Vagina (tissue), 2 donors: ENCODE results near the gene PSENEN. TPM values are rescaled to one million over a fixed set of nuclear protein-coding genes. Genes with fewer than 3 reads are reported as not detected.

Source experiments
- DNase-seq, 2 donors: peaks; one replicate each; pipeline ENCODE4 v3.0.0-alpha.2; 2017; ENCODE audit errors: extremely low spot score in 2 of 2
- H3K27ac ChIP-seq: fragments of 200-600 bp; sonication (generic); one replicate; pipeline ENCODE4 v1.5.1; 2019
- H3K27me3 ChIP-seq: fragments of 200-600 bp; sonication (generic); one replicate; pipeline ENCODE4 v1.5.1; 2019
- H3K36me3 ChIP-seq, 2 donors: fragments of 200-600 bp; sonication (generic); one replicate each; pipeline ENCODE4 v1.5.1; 2017 to 2019
- H3K4me1 ChIP-seq: fragments of 200-600 bp; sonication (generic); one replicate; pipeline ENCODE4 v1.5.1; 2019
- H3K4me3 ChIP-seq, 2 donors: fragments of 200-600 bp; sonication (generic); 1 replicate in 1 of 2; 2 replicates in 1 of 2; pipeline ENCODE4 v1.5.1; 2016 to 2019
- H3K9me3 ChIP-seq: fragments of 200-600 bp; sonication (generic); one replicate; pipeline ENCODE4 v1.5.1; 2019
- CTCF ChIP-seq, 3 experiments: fragments of 450-650 bp in 2 of 3; fragments of 200-600 bp in 1 of 3; sonication (generic) in 1 of 3; IDR thresholded peaks; one replicate each; pipeline ENCODE4 v1.5.1; 2017 to 2019; ENCODE audit warnings: antibody characterized with exemption in 3 of 3, mild to moderate bottlenecking in 2 of 3, moderate library complexity in 2 of 3
- POLR2A ChIP-seq, 2 donors: fragments of 450-650 bp; IDR thresholded peaks; one replicate each; pipeline ENCODE4 v1.6.1; 2017; ENCODE audit warnings: antibody characterized with exemption in 2 of 2, mild to moderate bottlenecking in 2 of 2, moderate library complexity in 2 of 2
- POLR2AphosphoS5 ChIP-seq, 2 donors: sonication (generic); formaldehyde crosslinking; IDR thresholded peaks; one replicate each; pipeline ENCODE4 v1.9.0; 2017; ENCODE audit warnings: antibody characterized with exemption in 2 of 2, mild to moderate bottlenecking in 2 of 2, low read depth in 1 of 2; ENCODE audit not compliant: insufficient read depth in 1 of 2
- intact Hi-C: fragments of 100-400 bp; cut with DNase I; formaldehyde crosslinking; loops from one replicate; pipeline ENCODE4 v1.15.1; 2023
- total RNA-seq: library from RNA; depleted of rRNA; stranded (reverse); fragments of >200 nt; gene quantifications from one replicate; pipeline ENCODE4 v1.2.3, GENCODE V29; 2016

The PSENEN gene
- total RNA-seq, 1 donor from 2014 or later = 28.2 TPM

- Histone ChIP-seq H3K36me3 (peaks cover 0 to 4% of the 10 kb centered on the region in 2 donors), H3K9me3 (no peaks in the 10 kb centered on the region), H3K27ac (no peak overlapping the region), H3K27me3 (no peaks in the 10 kb centered on the region), H3K4me1 (peaks cover 20% of the 10 kb centered on the region), H3K4me3 (peak overlapping the region; percentile 57 to 87)
- intact Hi-C loops = loop anchor here (10.0 kb wide), 1 partner anchor 160 kb away; the partner anchor contains the start of gene LRFN3
- DNase-seq = no peak
- TF ChIP-seq CTCF (IDR thresholded peaks at IDR 0.05) (no peak), POLR2AphosphoS5 (IDR thresholded peaks at IDR 0.05; ENCODE audit: insufficient read depth in 1 of 2, low read depth in 1 of 2) (no peak), POLR2A (IDR thresholded peaks at IDR 0.05) (no peak)
These were observed 29.0 kb downstream of the PSENEN start for GRCh38 chr19:35774274-35775045.

DNA sequence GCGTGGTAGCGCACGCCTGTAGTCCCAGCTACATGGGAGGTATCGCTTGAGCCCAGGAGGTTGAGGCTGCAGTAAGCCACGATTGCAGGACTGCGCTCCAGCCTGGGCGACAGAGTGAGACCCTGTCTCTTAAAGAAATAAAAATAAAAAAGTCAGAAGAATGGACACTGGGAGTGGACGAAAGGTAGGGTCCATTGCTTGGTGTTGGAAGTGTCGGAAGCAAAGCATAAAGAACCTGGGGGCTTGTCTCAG is 29.5 kb downstream of the PSENEN start:
- DNase-seq = no peak
- Histone ChIP-seq H3K4me1 (peaks cover 20% of the 10 kb centered on the region), H3K36me3 (peaks cover 0 to 4% of the 10 kb centered on the region in 2 donors), H3K9me3 (no peaks in the 10 kb centered on the region), H3K27ac (no peak overlapping the region), H3K4me3 (peak overlapping the region; percentile 57 to 87), H3K27me3 (no peaks in the 10 kb centered on the region)
- intact Hi-C loops = loop anchor here (10.0 kb wide), 1 partner anchor 160 kb away; the partner anchor contains the start of gene LRFN3
- no peak for TF ChIP-seq CTCF (IDR thresholded peaks at IDR 0.05)
- no peak for TF ChIP-seq POLR2AphosphoS5 (IDR thresholded peaks at IDR 0.05; ENCODE audit: insufficient read depth in 1 of 2, low read depth in 1 of 2)
- TF ChIP-seq POLR2A (IDR thresholded peaks at IDR 0.05) = no peak

DNA sequence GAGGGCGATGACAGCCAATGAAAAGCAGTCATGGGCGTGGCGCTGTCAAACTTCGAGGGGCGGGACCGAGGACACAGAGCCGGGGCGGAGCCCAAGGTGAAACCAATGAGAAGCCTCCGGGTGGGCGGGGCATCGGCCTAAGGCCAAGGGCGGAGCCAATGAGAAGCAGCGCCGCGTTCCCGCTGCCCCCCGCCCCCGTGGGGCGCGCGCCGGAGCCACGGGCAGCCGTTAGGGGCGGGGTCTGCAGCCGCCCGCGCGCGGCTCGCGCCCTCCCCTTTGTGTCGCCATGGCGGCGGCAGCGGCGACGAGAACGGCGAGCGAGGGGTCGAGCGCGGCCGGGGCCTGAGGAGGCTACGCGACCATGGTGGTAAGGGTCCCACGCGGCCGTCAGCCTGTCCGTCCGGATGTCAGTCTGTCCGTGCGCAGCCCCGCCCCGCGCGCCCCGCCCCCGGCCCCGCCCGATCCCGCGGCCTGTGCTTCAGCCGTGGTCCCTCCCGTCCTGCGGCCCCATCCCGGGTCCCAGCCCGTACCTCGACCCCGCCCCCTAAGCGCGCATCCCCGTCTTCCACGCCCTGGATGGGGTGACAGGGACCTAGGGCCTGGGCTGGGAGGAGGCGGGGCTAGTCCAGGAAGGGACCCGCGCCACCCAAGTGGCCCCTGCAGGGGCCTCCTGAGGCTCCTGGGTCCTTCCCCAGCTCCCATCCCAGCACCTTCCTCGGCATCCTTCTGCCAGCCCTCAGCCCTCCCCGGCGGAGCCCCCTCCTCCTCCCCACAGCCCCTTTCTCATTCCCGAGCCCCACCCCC is 30.0 kb downstream of the PSENEN start, which contains the start of gene ARHGAP33:
ARHGAP33 (plus strand) TSS at position 267 of the 804 bp plus-strand sequence; CDS start at position 362, 95 bp downstream.
- H3K4me1 ChIP-seq = peaks cover 20% of the 10 kb centered on the region
- H3K9me3 ChIP-seq = no peaks in the 10 kb centered on the region
- H3K27me3 ChIP-seq = no peaks in the 10 kb centered on the region
- H3K4me3 ChIP-seq = peak within 1 kb of the TSS; percentile 57 to 87
- intact Hi-C loops = loop anchor here (10.0 kb wide), 1 partner anchor 159 kb away; the partner anchor contains the start of gene LRFN3
- no peak for TF ChIP-seq CTCF (IDR thresholded peaks at IDR 0.05)
- TF ChIP-seq POLR2AphosphoS5 (IDR thresholded peaks at IDR 0.05; ENCODE audit: insufficient read depth in 1 of 2, low read depth in 1 of 2) = peak in 1 of 2 donors; percentile 38
- H3K36me3 ChIP-seq = peaks cover 0 to 9% of the 10 kb centered on the region in 2 donors
- H3K27ac ChIP-seq = peak within 1 kb of the TSS; percentile 46
- DNase-seq = peak in 1 of 2 donors; percentile 93

DNA sequence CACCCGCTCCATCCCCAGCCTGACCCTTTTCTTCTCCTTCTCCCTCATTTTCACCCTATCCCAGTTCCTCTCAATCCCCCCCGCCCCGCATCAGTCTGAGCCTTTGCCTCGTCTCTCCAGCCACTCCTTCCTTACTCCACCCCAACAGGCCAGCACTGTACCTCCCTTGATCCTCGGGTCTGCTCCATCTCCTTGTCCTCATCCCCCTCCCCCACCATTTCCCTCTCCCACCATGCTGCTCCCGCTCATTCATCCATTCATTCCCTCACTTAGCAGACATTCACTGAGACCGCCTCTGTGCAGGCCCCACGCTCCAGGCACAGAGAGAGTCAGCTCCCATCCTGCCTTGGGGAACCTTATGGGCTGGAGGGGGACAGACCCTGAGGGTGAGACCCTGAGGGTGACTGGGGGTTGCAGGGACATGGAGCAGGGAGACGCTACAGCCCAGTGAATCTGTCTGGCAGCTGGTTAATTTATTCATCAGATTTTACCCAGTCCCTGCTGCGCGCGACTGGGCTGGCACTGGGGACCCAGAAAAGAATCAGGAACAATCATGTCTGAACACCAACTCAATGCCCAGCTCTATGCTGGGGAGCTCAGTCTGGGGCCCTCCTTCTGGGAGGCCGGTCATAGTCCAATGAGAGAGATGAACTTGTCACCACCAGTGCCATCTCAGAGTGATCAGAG is 30.8 kb downstream of the PSENEN start:
- DNase-seq = no peak
- H3K4me3 ChIP-seq = peak overlapping the region; percentile 57 to 87
- H3K36me3 ChIP-seq = peaks cover 0 to 17% of the 10 kb centered on the region in 2 donors
- no peaks in the 10 kb centered on the region for H3K27me3 ChIP-seq
- no peaks in the 10 kb centered on the region for H3K9me3 ChIP-seq
- H3K27ac ChIP-seq = peak overlapping the region; percentile 46
- no peak for TF ChIP-seq POLR2A (IDR thresholded peaks at IDR 0.05)
- TF ChIP-seq CTCF (IDR thresholded peaks at IDR 0.05) = no peak
- TF ChIP-seq POLR2AphosphoS5 (IDR thresholded peaks at IDR 0.05; ENCODE audit: insufficient read depth in 1 of 2, low read depth in 1 of 2) = no peak
- intact Hi-C loops = loop anchor here (10.0 kb wide), 1 partner anchor 159 kb away; the partner anchor contains the start of gene LRFN3
- peaks cover 20% of the 10 kb centered on the region for H3K4me1 ChIP-seq
